K562 treated with DMSO at 1 percent for 4 hours (cell line): ENCODE data around the gene RPS6KA1. TPM values are rescaled to one million over a fixed set of nuclear protein-coding genes. Genes with fewer than 3 reads are reported as not detected.

Source experiments
- total RNA-seq: library from RNA; unstranded; fragments of 300-600 nt; gene quantifications from 2 replicates; pipeline ENCODE4 v1.2.3, GENCODE V29; 2022; ENCODE audit not compliant: insufficient read depth

RPS6KA1 gene
- total RNA-seq = 64.1 and 65.0 TPM in 2 replicates

GRCh38 chr1:26529655-26530409 lies at the start of gene RPS6KA1:
Gene RPS6KA1 (plus strand): TSS chr1:26529761. CDS start chr1:26529921, 160 bp downstream.

Other genes starting within 250 kb of the RPS6KA1 start
- 136 and 157 TPM in 2 replicates for gene SH3BGRL3, start 249.7 kb upstream of the RPS6KA1 start, total RNA-seq
- gene UBXN11, start 223.1 kb upstream of the RPS6KA1 start, total RNA-seq = 17.6 and 19.6 TPM in 2 replicates
- 121 and 273 TPM in 2 replicates for gene CD52, start 211.8 kb upstream of the RPS6KA1 start, total RNA-seq
- 4.5 and 6.0 TPM in 2 replicates for gene CRYBG2, start 175.6 kb upstream of the RPS6KA1 start, total RNA-seq
- gene ZNF683, start 157.0 kb upstream of the RPS6KA1 start, total RNA-seq = not detected in 2 replicates
- not detected in 2 replicates for gene LIN28A, start 118.9 kb upstream of the RPS6KA1 start, total RNA-seq
- gene DHDDS, start 97.4 kb upstream of the RPS6KA1 start, total RNA-seq = 26.2 and 31.0 TPM in 2 replicates
- 489 and 592 TPM in 2 replicates for gene HMGN2, start 57.3 kb upstream of the RPS6KA1 start, total RNA-seq
- 35.2 and 40.5 TPM in 2 replicates for gene ARID1A, start 166.3 kb downstream of the RPS6KA1 start, total RNA-seq